ENCODE results near the gene RASAL3.

The RASAL3 gene

DNA sequence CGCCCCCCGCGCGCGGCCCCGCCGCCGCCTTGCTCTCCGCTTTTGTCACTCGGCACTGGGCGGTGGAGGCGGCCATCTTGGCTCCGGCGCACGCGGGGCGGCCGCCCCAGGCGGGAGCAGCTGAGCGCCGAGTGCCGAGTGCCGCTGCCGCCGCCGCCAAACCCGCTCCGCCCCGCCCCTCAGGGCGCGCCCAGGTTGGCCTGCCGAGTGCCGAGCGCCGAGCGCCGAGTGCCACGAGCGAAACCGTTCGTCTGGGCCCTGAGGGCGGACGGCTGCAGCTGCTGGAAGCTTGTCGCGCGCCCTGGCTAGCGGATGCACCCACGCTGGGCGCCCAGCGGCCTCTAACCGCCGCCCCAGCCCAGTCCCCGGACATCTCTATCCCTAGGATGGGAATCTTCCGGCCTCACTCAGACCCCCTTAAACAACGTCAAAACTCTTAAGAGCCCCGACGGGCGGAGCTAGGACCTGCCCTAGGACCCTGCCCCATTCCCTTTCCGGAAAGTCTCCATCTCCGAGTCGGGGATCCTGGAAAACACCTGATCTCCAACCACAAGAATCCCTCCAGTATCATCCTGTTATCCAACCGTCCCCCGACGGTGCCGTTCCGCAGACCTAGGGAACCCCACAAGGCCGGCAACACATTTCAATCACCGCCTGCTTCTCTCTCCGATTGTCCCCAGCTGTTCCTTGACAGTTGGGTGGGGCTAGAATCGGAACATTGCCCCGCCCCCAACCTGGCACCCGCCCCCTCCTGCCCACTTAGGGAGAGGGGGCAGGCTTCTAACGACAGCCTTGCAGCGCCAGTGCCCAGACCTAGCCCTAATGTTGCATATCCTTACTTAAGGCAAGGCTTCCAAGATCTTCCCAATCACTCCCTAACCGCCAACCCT, 31.5 kb downstream of the RASAL3 start:
- peak; percentile 95 for DNase-seq

DNA sequence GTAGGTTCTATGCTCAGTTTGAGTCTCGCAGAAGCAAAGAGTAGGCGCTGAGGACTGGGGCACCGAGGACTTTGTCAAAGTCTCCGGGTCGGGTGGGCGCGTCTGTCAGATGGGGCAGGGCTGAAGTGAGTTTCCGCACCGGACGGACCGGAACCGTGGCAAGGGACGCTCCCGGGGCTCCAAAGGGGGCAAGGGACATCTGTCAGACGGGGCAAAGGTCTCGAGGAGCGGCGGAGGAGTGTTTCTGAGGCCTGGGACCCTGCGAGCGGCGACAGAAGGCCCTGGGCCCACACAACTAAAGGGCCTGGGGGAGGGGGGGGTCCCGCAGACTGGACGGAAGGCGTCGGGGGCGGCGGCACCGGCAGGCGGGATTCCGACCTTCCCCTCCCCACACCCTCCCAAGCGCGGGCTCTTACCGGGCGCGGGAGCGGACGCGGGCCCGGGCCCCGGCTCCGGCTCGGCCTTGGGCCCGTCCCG, 32.3 kb downstream of the RASAL3 start:
- peak; percentile 37 for DNase-seq

DNA sequence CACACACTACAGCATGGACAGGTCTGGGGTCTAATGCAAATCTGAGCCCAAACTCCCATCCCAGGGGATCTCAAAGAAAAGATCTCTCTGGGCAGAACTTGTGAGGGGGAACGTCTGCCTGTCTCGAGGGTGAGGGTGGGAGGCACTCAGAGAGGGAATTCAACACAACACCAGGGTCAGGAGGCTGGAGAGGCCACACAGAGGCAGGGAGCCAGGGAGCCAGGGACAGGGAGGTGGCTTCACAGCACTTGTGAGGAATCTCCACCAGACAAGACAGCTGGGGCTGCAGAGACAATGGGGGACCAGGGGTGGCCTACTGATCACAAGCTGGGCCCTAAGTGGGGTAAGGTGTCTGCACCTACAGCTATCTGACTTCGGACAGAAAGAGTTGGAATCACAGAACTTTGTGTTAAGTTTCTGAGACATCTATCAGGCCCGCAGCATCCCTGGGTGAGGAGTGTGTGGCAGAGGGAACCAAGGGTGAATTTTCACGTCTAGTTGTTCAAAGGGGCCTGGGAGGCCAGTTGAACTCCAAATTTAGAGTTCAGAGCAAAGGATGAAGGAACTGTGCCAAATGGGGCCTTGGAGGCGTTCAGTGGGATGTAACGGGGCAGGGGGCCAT, 32.8 kb downstream of the RASAL3 start:
- no peak for DNase-seq

DNA sequence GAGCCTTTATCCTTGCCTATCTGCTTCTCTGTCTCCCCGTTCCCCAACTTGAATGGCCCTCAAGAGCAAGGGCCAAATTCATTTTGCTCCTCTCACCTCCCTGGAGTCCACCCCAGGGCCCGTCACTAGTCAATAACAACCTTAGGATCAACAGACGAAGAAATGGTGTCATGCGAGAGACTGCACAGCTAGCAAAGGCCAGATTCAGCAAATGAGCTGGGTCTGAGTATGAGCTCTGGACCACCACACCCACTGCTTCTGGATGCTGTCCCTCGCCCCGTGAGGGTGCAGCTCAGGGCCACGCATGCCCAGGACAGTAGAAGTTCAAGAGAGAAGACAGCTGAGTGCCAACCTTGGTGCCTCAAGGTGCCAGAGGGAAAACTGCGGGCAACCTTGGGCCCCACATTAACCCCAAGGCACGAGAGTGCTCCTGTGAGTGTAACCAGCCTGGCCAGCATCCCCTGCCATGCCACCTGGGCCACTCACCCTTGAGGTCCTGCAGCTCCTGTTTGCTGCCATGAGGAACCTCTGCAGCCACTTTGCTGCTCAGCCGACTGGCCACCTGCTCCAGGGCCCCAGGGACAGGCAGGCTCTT, 33.7 kb downstream of the RASAL3 start:
- DNase-seq, result no peak

DNA sequence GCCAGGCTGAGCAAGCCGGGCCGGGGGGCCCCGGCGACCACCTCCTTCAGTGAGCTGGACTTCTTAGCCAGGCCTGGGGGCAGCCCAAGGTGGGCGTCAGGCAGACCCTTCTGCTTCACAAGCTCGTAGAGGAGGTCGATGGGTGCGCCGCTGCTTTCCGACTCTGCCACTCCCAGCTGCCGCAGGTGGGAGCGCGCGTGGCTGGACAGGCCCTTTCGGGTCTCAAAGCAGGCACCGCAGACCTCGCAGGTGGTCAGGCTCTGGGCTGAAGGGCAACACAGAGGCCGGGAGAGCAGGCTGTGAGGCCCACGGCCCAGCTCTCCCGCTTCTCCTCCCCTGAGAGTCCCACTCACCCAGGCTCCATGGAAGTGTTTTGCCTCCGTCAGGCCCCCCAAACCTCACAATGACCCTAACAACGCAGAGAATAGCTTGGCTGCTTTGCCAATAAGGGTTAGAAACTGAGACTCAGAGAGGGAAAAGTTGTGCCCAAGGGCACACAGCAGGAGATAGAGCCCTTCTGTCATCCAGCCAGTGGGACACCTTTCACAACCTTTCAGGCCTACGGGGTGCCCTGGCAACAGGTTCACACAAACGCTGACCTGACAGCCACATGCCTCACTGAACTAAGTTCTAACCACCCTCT, 34.4 kb downstream of the RASAL3 start:
- DNase-seq, result no peak

DNA sequence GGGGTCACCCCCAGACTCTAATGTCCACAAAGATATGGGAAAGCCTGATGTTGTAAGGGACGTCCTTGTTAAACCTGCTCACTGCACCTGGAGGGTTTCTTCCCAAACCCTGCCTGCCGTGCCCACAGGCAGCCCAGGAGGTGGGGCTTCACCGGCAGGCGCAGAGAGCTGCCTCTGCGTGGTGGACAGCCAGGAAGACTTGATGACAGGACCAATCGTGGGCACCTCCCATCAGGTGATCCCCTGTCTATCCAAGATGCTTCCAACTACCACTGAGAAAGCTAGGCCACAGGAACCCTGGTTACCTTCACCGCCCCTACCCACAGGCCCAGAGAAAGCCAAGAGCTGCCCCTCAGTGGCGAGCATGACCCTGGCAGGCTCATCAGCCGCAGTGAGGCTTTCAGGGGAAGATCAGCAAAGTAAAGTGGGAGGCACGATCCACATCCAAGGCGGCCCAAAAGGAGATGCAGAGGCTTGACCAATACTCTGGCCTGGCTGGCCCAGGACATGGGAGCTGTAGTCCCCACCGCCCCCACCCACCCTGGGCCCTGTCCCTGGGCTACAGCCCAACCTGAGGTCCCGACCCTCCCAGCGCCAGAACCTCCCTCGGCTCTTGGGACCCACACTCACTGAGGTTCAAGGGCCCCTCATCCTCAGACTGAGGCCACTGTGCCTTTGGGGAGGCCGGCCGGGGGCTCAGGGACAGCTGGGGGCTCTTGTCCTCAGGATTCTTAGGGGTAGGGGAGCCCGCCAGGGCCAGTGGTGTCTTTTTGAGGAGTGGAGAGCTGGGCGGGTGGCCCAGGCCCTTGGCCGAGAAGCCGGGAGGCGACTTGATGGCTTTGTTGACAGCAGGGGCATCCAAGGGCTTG, 35.2 kb downstream of the RASAL3 start:
- no peak for DNase-seq

DNA sequence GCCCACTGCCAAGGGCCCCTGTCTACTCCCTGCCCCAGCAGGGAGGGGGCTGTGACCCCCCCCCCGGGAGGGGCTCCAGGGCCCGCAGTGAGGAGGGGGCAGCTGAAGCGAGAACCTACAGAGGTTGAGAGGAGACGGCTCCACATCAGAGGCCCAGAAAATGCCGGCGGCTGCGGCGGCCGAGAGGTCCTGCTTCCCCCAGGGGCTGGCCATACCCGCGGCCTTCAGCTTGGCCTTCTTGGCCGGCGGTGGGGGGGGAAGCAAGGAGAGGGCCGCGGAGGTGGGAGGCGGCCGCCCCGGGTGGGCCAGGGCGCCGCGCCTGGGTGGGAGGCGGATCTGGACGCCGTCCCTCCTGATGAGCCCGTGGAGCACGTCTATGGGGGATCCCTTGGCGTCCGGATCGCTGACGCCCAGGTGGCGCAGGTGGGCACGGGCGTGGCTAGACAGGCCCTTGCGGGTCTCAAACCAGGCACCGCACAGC, 36.3 kb downstream of the RASAL3 start:
- DNase-seq, result no peak

DNA sequence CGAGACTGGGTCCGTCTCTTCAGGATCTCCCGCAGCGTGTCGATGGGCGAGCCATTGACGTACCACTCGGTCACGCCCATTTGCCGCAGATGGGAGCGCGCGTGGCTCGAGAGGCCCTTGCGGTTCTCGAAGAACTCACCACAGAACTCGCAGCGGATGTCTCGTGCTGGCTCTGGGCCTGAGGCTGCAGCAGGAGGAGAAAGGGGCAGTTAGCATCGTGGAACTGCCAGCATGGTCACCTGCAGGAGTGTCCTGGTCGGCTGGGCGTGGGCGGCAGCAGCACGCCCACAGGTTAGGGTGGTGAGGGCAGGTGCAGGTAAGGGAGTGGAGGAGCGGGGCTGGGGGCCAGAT, 37.0 kb downstream of the RASAL3 start:
- no peak for DNase-seq

DNA sequence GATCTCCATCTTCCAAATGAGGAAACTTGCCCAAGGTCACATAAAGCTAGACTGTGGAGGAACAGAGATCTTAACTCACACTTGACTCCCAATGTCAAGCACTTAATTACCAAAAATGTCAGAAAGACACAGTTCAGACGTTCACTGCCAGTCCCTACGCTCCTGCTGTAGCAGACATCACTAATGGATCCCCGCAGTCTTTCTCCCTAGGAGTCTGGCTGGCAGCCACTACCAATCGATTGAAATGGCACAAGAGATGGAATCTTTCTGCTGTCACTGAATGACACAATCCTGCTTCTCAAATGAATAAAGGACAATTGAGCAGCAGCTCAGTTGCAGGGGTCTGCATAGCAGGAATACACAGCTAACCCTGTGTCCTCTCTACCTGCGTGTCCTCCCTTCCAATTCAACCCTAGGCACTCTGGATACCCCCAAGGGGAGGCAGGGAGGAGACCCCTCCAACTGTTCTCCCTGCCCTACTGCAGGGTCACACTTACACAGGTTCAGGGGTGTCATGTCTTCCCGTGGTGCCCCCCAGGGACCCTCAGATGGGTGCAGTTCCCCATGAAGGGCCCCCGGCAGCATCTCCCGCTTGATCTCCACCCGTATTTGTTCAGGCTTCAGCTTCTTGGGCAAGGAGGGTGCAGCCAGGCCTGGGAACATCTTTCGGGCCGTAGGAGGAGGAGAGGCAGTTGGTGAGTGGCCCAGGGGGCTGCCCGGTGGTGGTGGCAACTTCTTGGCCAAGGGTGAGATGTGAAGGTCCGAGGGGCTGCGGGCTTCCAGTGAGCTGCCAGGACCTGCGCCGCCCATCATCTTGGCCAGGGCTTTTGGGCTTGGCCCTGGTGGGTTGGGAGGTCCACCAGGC, 37.6 kb downstream of the RASAL3 start:
- DNase-seq, result no peak

DNA sequence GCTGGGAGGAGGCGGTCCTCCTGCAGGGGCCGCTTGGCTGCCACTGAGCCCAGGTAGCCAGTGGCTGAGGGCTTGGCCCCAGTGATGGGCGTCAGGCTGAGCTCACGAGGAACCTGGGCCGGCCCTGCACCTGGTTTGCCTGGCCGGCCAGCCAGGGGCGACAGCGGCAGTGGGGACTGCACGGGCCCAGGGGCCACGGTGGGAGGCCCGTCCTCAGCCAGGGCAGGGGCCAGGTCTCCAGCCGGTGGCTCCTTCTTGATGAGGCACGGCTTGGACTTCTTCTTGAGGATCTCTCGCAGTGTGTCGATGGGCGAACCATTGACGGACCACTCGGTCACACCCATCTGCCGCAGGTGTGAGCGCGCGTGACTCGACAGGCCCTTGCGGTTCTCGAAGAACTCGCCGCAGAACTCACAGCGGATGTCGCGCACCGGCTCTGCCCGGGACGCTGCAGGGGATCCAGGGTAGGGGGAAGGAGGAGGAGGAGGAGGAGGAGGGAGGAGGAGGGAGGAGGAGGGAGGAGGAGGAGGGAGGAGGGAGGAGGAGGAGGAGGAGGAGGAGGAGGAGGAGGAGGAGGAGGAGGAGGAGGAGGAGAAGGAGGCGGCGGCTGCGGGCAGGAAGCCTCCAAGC, 38.9 kb downstream of the RASAL3 start:
- no peak for DNase-seq

DNA sequence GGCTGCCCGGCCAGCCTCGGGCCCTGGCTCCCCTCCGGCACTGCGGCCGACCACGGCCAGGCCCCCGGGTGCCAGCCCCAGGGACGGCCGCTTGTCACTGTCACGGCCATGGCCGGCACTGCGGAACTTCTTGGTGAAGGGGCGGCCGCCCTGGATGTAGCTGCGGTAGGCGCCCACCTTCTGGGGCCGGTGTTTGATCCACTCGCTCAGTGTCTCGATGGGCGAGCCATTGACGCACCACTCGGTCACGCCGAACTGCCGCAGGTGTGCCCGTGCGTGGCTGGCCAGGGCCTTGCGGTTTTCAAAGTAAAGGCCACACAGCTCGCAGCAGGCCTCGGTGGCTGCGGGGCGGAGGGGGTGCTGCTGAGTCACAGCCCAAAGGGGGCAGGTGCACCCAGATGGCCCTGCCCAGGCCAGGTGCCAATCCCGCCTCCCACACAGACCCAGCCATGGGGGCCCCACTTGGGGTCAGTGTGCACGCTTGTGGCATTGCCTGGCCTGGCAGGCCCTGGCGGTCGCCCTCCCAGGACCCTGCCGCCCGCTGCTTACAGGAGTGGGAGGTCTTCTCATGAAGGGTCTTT, 39.6 kb downstream of the RASAL3 start:
- DNase-seq, result no peak

DNA sequence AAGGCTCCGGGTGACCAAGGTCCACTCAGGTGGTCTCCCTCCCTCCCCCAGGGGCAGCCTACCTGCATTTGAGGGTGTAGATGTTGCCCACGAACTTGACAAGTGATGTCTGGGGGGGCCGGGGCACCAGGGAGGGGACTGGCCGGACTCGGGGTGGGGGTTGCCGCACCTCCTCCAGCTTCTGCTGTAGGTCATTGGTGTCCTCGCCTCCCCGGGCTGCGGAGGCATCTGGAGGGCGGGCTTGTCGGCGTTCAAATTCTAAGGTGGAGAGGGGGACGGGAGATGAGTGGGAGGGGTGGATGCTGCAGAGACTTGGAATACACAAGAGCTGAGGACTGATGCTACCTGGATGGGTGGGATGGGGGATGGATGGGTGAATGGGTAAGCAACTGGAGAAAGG, 40.2 kb downstream of the RASAL3 start:
- no peak for DNase-seq

DNA sequence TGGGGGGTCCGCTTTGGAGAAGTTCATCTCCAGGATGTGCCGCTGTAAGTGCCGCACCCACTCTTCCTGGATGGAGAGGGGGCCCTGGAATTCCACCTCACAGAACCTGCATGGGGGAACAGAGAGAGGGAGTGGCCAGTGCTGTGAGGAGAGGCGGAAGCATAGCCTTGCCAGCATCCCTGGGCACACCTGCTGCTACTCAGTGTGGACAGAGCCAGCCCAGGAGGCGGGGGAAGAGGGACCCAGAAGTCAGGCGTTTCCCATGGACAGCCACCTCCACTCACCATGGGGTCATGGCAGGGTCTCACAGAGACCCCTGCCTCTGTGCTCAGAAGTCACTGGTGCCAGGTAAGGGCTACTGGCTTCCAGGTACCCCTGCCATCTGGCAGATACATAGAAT, 41.2 kb downstream of the RASAL3 start:
- no peak for DNase-seq

DNA sequence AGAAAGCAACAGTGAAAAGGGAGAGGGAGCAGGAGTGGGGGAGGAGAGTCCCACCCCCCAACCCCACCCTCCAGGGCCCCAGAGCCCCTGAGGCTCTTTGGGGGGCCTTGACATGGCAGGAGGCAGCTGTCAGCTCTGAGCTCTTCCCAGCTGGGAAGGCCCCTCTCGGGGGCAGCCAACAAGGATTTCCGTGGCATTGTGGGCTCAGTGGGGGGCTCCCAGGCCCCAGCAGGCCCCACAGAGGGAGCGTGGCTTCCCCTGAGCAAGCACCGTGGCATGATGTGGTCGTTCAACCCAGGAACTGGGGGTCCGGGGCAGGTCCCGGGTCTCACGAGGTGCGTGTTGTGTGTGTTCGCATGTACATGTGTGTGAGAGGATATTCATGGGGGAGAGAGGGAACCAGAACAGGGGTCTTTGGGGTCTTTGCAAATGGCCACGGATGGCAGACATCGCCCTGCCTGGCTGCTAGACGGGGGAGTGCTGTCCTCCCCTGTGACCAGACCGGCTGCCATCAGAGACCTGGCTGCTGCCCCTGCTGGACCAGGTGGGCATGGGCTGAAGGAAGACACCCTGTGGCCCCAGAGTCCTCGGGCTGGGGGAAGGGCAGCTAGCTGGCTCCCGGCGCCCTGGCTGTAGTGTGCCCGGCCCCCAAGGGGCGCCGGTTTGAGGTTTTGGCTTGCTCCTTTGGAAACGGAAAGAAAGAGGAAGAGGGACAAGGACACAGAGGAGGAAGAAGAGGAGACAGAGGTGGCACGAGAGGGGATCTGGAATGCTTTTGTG, 41.9 kb downstream of the RASAL3 start:
- no peak for DNase-seq

DNA sequence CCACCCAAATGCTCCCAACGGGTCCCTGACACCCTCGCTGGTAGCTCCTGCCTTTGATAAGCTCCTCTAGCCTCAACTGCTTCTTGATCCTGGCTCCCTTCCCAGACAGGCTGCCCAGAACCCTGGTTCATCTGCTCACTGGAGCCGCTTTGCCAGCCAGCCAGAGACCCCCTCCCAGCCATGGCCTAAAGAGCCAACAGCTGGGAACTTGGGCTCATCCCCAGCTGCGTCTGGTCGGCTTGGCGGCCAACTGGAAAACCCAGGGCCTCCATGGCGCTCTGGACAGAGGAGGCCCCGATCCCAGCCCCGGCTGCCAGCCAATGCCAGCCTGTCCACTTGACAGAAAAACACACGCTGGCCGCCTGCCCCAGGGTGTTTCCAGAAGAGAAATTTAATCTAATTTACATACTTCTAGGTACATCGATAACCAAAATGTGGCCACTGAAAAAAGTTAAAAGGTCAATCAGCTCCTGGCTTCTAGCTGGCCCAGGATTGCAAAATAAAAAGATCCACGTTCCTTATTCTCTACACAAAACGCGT, 42.6 kb downstream of the RASAL3 start:
- DNase-seq, result no peak

DNA sequence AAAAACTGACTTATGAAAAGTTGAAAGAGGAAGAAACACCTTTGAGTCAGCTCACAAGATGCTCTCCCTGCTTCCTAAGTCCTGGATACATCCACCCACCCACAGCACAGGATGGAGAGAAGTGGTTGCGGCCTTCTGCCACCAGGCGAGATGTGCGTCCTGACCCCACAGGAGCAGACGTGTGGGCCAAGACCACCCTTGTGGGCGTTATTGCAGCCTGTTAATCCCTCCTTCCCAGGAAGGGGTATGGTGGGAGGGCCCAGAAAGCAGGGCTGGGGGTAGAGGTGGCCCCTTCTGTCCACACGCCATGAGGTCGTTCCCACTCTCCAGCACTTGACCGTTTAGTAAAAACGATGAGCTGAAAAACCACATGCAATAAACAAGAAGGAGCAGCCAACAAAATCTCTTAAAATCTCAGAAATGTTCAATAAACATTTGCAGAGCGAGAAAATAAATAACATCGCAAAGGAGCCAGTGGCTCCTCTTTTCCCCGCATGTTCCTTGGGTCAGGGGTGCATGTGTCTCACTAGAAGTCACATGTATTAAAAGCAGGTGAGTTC, 43.1 kb downstream of the RASAL3 start:
- no peak for DNase-seq

DNA sequence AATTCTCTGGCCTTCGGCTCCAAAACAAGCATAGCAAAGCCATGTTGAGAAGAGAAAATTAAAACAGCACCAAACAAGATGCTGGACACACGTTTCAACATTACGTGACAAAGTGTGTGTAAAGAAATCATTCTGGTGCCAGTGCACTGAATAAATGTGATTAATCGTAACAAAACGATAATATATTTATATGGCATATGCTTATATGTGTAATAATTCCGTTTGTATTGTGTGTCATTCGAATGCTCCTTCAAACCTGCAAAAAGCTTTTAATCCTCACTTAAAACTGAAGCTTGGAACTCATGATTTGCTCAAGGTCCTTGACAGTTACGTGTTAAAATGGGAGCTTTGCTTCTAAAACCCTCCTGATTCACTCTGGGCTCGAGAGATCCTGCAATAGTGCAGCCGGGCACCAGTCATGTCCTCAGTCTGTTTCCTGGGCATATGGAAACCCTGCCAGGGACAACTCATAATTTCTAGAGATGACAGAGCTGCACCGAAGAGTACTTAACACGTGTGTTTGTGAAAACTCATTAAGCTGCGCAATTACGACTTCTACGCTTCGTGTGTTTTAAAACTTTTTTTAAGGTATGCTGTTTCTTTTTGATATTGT, 44.8 kb downstream of the RASAL3 start:
- no peak for DNase-seq

DNA sequence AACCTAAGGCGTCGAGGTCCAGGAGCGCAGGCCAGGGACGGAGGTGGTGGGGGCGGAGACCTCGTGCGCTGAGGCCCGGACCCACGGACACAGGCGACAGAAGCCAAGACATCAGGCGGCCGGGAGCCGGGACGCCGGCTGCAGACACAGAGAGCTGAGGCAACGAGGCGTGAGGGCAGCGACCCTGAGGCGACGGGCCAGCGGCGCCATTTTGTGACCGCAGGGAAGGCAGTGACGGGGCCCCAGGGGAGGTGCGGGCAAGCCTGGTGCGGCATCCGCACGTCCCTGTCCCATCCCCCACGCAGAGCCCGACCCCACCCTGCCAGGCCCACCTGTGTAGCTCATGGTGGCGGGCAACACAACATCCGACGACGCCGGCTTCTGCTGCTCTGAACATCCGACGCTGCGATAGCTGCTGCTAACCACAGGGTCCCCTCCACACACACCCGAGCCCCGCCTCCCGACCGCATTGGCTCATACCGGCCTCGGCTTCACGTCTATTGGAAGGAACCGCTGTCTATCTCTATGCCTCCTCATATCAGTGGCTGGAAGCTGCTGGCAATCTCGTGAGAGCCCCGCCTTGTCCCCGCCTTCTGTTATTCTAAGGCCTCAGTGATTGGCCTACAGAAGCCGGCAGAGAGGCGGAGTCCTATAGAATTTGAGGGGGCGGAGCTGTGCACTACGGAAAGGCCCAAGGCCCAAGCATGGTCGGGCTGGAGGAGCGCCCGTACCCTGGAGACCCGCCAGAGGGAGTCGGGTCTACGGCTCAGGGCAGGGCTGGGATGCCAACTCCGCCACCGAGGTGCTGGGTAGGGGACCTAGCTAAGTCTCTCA, 45.5 kb downstream of the RASAL3 start, which contains the start of gene AKAP8L:
Gene AKAP8L (minus strand): TSS at position 410 of the 834 bp plus-strand sequence. CDS start 65 bp downstream, at position 345.
- DNase-seq, result peak; percentile 99

Measured in activated naive CD4-positive, alpha-beta T cell treated with Interleukin-2 at 50 U/mL for 16 hours (primary cell).